Measurements from ENCODE around the gene IFT81.
"Not testable (repeated sequence)": the region's sequence is repeated elsewhere in the genome, so short reads cannot be mapped to it uniquely, and the experiment has no call there.

IFT81 gene

DNA sequence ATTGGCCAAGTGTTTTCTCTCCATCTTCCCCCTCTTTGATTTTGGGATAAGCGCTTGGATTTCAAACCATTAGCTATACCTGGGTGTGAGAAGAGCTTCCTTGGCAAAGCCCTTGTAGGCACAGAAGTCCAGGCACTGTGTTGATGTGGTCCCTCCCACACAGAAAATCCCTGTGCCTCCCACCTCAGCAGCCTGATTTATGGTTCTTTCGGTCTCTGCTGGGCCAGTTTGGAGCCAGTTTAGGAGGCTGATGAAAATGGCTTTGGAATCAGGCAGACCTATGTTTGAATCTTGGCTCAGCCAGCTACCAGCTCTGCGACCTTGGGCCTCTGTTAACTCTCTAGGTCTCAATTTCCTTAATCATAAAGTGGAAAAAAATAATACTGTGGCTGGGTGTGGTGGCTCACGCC is 9.6 kb upstream of the IFT81 start:
- no peaks in the 10 kb centered on the region for H3K4me1 Mint-ChIP-seq (ENCODE audit: low read depth in 2 of 2)
- no peak overlapping the region for H3K4me3 Mint-ChIP-seq
- no peaks in the 10 kb centered on the region for H3K9me3 Mint-ChIP-seq
- ATAC-seq (replicated peaks) (no peak), DNase-seq (no peak)
- peaks cover 12 to 31% of the 10 kb centered on the region in 2 donors for H3K27me3 Mint-ChIP-seq
- H3K27ac Mint-ChIP-seq, result no peak overlapping the region
- H3K36me3 Mint-ChIP-seq (ENCODE audit: insufficient read depth), result no peaks in the 10 kb centered on the region

DNA sequence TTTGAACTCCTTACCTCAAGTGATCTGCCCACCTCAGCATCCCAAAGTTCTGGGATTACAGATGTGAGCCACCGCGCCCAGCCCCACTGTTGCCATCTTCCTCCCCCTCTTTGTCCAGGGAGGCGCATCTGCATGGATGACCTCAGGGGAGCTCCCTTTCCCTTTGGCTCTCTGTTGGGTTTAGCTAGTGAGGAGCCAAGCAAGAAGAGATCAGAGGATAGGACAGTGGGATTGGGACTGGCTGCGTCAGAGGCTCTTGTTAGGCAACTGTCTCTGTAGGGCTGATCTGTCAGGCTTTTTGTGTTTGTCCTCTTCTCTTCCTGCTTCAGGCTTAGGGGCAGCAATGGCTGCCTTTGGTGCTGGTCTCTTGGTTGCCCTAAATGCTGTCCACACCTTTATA is 8.5 kb upstream of the IFT81 start:
- no peaks in the 10 kb centered on the region for H3K9me3 Mint-ChIP-seq
- no peak for ATAC-seq (replicated peaks)
- H3K27ac Mint-ChIP-seq, result no peak overlapping the region
- H3K27me3 Mint-ChIP-seq, result peaks cover 20 to 43% of the 10 kb centered on the region in 2 donors
- H3K4me3 Mint-ChIP-seq, result no peak overlapping the region
- H3K36me3 Mint-ChIP-seq (ENCODE audit: insufficient read depth), result no peaks in the 10 kb centered on the region
- H3K4me1 Mint-ChIP-seq (ENCODE audit: low read depth in 2 of 2), result no peaks in the 10 kb centered on the region
- DNase-seq, result no peak

DNA sequence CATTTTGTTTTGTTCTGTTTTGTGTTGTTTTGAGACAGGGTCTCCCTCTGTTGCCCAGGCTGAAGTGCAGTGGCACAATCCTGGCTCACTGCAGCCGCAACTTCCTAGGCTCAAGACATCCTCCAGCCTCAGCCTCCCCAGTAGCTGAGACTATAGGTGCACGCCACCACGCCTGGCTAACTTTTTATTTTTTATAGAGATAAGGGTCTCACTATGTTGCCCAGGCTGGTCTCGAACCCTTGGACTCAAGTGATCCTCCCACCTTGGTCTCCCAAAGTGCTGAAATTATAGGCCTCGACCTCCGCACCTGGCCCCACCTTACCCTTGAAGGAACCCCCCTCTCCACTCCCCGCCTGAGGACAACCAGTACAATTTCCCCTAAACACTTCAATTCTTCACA is 7.5 kb upstream of the IFT81 start:
- H3K27ac Mint-ChIP-seq, result no peak overlapping the region
- H3K27me3 Mint-ChIP-seq, result peaks cover 26 to 52% of the 10 kb centered on the region in 2 donors
- H3K36me3 Mint-ChIP-seq (ENCODE audit: insufficient read depth), result no peaks in the 10 kb centered on the region
- H3K9me3 Mint-ChIP-seq, result no peaks in the 10 kb centered on the region
- no peak overlapping the region for H3K4me3 Mint-ChIP-seq
- DNase-seq (no peak), ATAC-seq (replicated peaks) (no peak)
- H3K4me1 Mint-ChIP-seq (ENCODE audit: low read depth in 2 of 2), result no peaks in the 10 kb centered on the region

DNA sequence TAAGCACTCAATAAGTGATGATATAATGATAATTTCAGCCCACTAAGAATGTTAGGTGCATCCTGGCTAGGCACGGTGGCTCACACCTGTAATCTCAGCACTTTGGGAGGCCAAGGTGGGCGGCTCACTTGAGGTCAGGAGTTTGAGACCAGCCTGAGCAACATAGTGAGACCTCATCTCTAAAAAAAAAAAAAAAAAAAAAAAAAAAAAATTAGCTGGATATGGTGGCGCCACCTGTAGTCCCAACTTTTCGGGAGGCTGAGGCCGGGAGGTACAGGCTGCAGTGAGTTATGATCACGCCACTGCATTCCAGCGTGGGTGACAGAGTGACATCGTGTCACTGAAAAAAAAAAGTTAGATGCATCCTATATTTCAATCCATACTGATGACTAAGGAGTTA is 6.9 kb upstream of the IFT81 start:
- not testable (repeated sequence) for H3K27ac Mint-ChIP-seq; H3K36me3 Mint-ChIP-seq (ENCODE audit: insufficient read depth); DNase-seq; H3K4me3 Mint-ChIP-seq; H3K9me3 Mint-ChIP-seq; H3K4me1 Mint-ChIP-seq (ENCODE audit: low read depth in 2 of 2); ATAC-seq (replicated peaks)
- H3K27me3 Mint-ChIP-seq, result peaks cover 26 to 46% of the 10 kb centered on the region in 2 donors

DNA sequence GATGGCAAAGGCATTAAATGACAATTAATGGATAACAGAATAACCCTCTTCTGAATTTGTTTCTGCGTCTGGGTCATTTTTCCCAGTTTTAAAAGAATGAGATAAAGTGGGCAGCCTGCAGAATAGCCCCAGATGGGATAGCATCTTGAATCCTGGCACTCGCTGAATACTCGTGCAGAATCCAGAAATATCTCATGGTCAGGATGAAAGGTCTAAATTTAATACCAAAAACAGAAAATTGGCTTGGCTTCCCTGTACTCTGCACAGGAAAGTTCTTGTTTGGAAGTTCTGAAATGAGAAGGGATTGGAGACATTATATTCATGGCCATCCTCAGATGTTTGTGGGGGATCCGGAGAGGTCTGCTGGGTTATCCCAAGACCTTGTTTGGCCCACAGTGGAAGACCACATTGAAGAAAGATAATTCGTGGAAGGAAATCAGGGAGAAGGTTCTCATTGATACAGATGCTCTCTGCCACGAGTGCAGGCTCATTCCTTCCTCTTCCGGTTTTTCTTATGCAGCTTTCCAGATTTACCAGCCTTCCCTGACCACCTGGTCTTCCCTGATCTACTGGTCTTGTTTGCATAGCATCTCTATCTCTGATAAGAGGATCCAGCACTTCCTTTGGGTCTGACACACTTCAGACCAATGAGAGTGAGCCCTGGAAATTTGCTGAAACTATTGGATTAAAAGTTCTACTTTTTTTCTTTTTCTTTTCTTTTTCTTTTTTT is 6.0 kb upstream of the IFT81 start:
- Mint-ChIP-seq H3K27me3 (peaks cover 26 to 37% of the 10 kb centered on the region in 2 donors), H3K36me3 (ENCODE audit: insufficient read depth) (no peaks in the 10 kb centered on the region), H3K4me1 (ENCODE audit: low read depth in 2 of 2) (no peaks in the 10 kb centered on the region), H3K27ac (no peak overlapping the region), H3K4me3 (no peak overlapping the region), H3K9me3 (no peaks in the 10 kb centered on the region)
- ATAC-seq (replicated peaks) (no peak), DNase-seq (no peak)

DNA sequence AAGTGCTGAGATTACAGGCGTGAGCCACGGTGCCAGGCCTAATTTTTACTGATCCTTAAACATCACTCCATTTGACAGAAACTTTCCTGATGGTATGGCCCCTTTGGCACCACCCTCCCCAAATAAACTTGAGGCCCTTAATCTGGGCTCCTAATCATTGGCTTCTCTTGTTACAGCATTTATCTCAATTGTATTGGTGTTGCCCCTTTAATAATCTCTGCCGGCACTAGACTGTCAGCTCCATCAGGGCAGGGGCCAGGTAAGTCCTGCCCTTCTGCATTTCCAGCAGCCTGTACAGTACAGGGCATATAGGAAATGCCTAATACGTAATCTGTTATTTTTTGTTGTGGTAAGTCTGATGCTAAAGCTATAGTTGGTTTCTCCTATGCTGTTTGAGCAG is 1.2 kb upstream of the IFT81 start:
- peaks cover 20 to 28% of the 10 kb centered on the region in 2 donors for H3K27me3 Mint-ChIP-seq
- peaks cover 12% of the 10 kb centered on the region for H3K36me3 Mint-ChIP-seq (ENCODE audit: insufficient read depth)
- H3K27ac Mint-ChIP-seq, result no peak overlapping the region
- no peaks in the 10 kb centered on the region for H3K9me3 Mint-ChIP-seq
- no peak overlapping the region for H3K4me3 Mint-ChIP-seq
- DNase-seq, result no peak
- peaks cover 3 to 4% of the 10 kb centered on the region in 2 donors for H3K4me1 Mint-ChIP-seq (ENCODE audit: low read depth in 2 of 2)
- no peak for ATAC-seq (replicated peaks)

DNA sequence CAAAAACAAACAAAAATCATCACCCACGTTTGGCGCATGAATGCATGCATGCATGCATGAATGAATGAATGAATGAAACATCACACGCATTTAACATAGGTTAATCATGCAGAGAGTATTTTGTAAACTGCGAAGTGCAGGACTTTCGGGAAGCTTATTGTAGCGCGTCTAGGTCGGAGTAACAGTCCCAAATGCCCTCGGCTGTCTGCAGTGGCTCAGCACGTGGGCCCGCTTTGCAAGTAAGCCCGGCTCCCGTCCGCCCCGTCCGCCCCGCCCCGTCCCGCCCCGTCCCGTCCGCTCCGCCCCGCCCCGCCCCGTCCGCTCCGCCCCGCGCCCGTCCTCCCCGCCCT is 263 bp upstream of the IFT81 start:
- peaks cover 3 to 4% of the 10 kb centered on the region in 2 donors for H3K4me1 Mint-ChIP-seq (ENCODE audit: low read depth in 2 of 2)
- no peaks in the 10 kb centered on the region for H3K9me3 Mint-ChIP-seq
- peak overlapping the region; percentile 80 to 84 for H3K27ac Mint-ChIP-seq
- peaks cover 20 to 28% of the 10 kb centered on the region in 2 donors for H3K27me3 Mint-ChIP-seq
- peak overlapping the region; percentile 81 to 85 for H3K4me3 Mint-ChIP-seq
- DNase-seq (no peak), ATAC-seq (replicated peaks) (no peak)
- H3K36me3 Mint-ChIP-seq (ENCODE audit: insufficient read depth), result peaks cover 12% of the 10 kb centered on the region

DNA sequence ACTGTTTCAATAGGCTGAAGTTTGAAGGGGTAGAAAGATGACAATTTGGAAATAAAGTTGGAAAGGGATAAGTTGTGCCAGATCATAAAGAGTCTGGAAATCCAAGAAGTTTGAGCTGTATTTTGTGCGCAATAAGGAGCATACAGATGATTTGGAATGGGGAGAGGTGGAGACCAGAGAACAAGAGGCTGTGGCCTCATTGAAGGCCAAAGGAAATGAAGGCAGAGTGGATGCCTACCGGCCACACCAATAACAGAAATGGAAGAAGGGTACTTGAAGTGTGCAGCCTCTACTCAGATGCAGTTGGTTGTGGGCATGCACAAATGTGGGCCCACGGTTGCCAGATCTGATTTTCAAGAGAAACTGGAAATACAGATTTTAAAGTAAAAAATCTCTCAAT is 2.4 kb downstream of the IFT81 start:
- H3K4me1 Mint-ChIP-seq (ENCODE audit: low read depth in 2 of 2), result peaks cover 3 to 4% of the 10 kb centered on the region in 2 donors
- DNase-seq (no peak), ATAC-seq (replicated peaks) (no peak)
- peaks cover 12% of the 10 kb centered on the region for H3K36me3 Mint-ChIP-seq (ENCODE audit: insufficient read depth)
- no peak overlapping the region for H3K4me3 Mint-ChIP-seq
- no peaks in the 10 kb centered on the region for H3K9me3 Mint-ChIP-seq
- peaks cover 0 to under 1% of the 10 kb centered on the region in 2 donors for H3K27me3 Mint-ChIP-seq
- H3K27ac Mint-ChIP-seq, result no peak overlapping the region

DNA sequence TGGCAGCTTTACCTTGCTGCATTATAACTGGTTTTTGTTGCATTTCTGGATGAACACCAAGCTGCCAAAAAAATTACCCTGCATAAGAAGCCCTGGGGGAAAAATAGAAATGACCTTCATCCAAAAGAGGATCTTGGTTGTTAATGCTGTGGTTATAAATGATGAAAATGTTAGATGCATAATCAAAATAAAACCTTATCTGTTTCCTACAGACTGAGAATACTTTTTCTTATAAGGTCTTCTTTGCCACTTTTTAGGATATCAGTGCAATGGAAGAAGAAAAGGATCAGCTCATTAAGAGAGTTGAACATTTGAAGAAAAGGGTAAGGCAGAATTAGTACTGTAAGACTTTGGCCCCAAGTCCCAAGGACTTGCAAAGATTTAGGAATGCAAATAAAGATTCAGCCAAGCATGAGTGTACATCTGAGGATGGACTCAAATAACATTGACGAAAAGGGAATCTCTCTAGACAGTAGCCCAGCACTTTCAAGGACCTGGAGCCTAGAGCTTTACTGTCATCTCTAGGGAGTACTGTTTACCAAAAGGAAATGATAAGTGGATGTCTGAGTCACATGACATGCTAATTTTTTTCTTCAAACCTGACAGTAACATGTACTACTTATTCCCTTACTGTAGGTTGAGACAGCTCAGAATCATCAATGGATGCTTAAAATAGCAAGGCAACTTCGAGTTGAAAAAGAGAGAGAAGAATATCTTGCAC is 10.7 kb downstream of the IFT81 start:
- DNase-seq (no peak), ATAC-seq (replicated peaks) (no peak)
- no peak overlapping the region for H3K4me3 Mint-ChIP-seq
- no peaks in the 10 kb centered on the region for H3K27me3 Mint-ChIP-seq
- no peaks in the 10 kb centered on the region for H3K36me3 Mint-ChIP-seq (ENCODE audit: insufficient read depth)
- H3K9me3 Mint-ChIP-seq, result no peaks in the 10 kb centered on the region
- H3K4me1 Mint-ChIP-seq (ENCODE audit: low read depth in 2 of 2), result peaks cover 0 to 3% of the 10 kb centered on the region in 2 donors
- no peak overlapping the region for H3K27ac Mint-ChIP-seq

DNA sequence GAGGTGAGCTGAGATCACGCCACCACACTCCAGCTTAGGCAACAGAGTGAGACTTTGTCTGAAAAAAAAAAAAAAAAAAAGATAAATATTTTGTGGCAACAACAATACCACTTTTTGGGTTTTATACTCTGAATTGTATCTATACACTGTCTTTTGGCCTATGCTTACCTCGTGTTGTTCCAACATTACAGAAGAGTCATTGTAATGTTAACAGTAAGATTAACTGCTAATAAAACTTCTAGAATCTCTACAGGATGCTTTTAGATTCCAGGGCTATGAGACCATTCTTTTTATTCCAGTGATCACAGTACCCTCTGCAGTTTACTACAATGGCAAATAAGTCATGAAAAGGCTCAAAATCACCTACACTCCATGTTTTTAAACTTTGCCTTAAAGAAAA is 11.6 kb downstream of the IFT81 start:
- Mint-ChIP-seq H3K4me1 (ENCODE audit: low read depth in 2 of 2) (peaks cover 0 to 3% of the 10 kb centered on the region in 2 donors), H3K36me3 (ENCODE audit: insufficient read depth) (peaks cover 2% of the 10 kb centered on the region), H3K27me3 (no peaks in the 10 kb centered on the region), H3K9me3 (no peaks in the 10 kb centered on the region), H3K4me3 (no peak overlapping the region), H3K27ac (no peak overlapping the region)
- no peak for DNase-seq
- ATAC-seq (replicated peaks), result no peak

DNA sequence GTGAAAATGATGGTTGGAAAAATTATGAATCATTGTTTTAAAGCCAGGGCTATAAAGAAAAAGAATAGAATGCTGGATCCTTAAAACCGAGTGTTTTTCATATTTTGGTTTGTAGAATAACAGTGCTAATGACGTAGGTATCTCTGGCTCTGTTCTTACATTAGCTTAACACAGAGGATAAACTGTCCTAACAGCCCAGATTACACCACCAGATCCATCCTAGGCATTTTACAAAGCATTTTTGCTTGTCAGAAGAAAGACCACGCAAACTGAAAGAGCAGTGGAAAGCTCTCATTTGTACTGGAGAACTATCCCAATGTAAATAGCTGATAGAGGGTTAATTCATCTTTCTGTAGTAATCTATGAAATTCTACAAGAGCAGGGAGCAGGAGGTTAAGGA is 13.6 kb downstream of the IFT81 start:
- Mint-ChIP-seq H3K27ac (no peak overlapping the region), H3K36me3 (ENCODE audit: insufficient read depth) (peaks cover 3% of the 10 kb centered on the region), H3K9me3 (no peaks in the 10 kb centered on the region), H3K27me3 (no peaks in the 10 kb centered on the region), H3K4me3 (no peak overlapping the region), H3K4me1 (ENCODE audit: low read depth in 2 of 2) (peaks cover 0 to 3% of the 10 kb centered on the region in 2 donors)
- DNase-seq (no peak), ATAC-seq (replicated peaks) (no peak)

DNA sequence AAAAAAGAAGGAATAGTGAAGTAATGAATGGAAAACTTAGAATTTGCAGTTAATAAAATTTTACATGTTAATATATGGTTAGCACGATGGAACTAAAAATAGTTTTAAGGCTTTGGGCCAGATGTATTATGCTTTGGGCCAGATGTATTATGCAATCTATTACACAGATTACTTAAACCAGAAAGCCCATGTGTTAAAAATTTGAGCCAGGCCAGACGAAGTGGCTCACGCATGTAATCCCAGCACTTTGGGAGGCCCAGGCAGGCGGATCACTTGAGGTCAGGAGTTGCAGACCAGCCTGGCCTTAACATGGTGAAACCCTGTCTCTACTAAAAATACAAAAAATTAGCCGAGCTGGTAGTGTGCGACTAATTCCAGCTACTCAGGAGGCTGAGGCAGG is 17.2 kb downstream of the IFT81 start:
- Mint-ChIP-seq H3K4me1 (ENCODE audit: low read depth in 2 of 2) (no peaks in the 10 kb centered on the region), H3K4me3 (no peak overlapping the region), H3K36me3 (ENCODE audit: insufficient read depth) (peaks cover 3% of the 10 kb centered on the region), H3K27me3 (no peaks in the 10 kb centered on the region), H3K9me3 (no peaks in the 10 kb centered on the region), H3K27ac (no peak overlapping the region)
- DNase-seq (no peak), ATAC-seq (replicated peaks) (no peak)

DNA sequence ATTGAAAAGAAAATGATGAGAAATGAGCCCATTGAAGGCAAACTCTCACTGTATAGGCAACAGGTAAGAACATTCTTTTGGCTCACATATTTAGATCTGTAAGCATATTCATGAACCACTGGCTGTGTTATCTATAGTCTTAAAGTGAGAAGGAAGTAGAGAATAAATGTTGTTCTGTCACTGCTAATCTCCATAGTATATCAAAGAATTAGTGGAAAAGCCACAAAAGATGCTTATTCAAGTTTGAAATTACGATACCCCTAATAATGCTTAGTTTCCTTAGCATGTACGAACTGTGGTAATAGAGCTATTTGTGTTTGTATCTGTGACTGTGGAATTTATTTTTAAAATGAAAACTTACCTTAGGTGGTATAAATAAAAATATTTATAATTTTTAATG is 22.8 kb downstream of the IFT81 start:
- Mint-ChIP-seq H3K27ac (no peak overlapping the region), H3K36me3 (ENCODE audit: insufficient read depth) (no peaks in the 10 kb centered on the region), H3K4me1 (ENCODE audit: low read depth in 2 of 2) (no peaks in the 10 kb centered on the region), H3K9me3 (no peaks in the 10 kb centered on the region), H3K4me3 (no peak overlapping the region), H3K27me3 (no peaks in the 10 kb centered on the region)
- no peak for ATAC-seq (replicated peaks)
- DNase-seq, result no peak

DNA sequence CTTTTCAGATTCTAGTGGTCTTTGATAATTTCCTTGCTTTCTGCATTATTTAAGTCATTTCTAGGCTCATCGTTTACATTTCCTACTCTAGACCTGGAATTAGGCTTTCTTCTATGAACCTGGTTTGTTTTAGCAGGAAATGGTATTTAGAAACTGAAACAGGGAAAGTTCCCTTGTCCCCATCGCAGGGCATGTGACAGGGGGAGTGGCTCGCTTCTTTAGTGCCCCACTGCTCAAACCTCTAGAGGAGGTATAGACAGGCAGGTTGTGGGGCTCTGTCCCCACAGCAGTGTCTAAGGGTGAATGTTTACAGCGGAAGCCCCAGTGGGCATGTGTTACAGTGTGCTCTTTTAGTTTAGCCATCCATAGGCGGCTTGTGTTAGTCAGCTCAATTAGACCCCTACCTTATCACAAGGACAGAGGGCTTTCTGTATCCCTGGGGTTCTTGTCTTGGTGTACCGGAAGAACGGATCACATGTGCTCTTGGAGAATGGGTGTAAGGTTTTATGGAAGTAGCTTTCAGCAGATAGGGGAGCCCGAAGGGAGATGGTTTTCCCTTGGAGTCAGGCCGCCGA is 25.0 kb downstream of the IFT81 start:
- no peaks in the 10 kb centered on the region for H3K9me3 Mint-ChIP-seq
- no peak for DNase-seq
- H3K27ac Mint-ChIP-seq, result peak overlapping the region in 1 of 2 donors; percentile 44
- no peak for ATAC-seq (replicated peaks)
- no peaks in the 10 kb centered on the region for H3K27me3 Mint-ChIP-seq
- H3K4me3 Mint-ChIP-seq, result no peak overlapping the region
- H3K36me3 Mint-ChIP-seq (ENCODE audit: insufficient read depth), result no peaks in the 10 kb centered on the region
- H3K4me1 Mint-ChIP-seq (ENCODE audit: low read depth in 2 of 2), result no peaks in the 10 kb centered on the region
